Measurements from ENCODE around the gene TSPAN9. TPM values are rescaled to one million over a fixed set of nuclear protein-coding genes. Genes with fewer than 3 reads are reported as not detected.

TSPAN9 gene
- total RNA-seq, 1 experiment from 2014 or later: 13.2 TPM

- Histone ChIP-seq H3K4me3 (replicated peaks in 1 of 2; ENCODE audit: low read depth in 1 of 2, low read length in 2 of 2) (no peak overlapping the region), H3K4me2 (ENCODE audit: low read length) (no peak overlapping the region), H3K9me2 (ENCODE audit: insufficient read depth) (no peaks in the 10 kb centered on the region), H3K79me2 (ENCODE audit: insufficient read depth, low read length) (no peaks in the 10 kb centered on the region), H4K20me1 (ENCODE audit: insufficient read depth) (no peaks in the 10 kb centered on the region; the same call in 1 of the 2 replicates), H3K27ac (ENCODE audit: low read depth, low read length) (no peak overlapping the region), H3K9ac (ENCODE audit: low read length) (no peak overlapping the region), H3K36me3 (ENCODE audit: control insufficient read depth in 1 of 2, insufficient read depth in 2 of 2, low read length in 2 of 2) (no peaks in the 10 kb centered on the region), H3K4me1 (ENCODE audit: control insufficient read depth in 1 of 2, insufficient read depth in 2 of 2, low read length in 2 of 2) (peaks cover 4 to 6% of the 10 kb centered on the region in 2 experiments; a peak in 2 of 4 replicates), H2AFZ (ENCODE audit: low read depth, low read length, poor library complexity, severe bottlenecking) (no peak overlapping the region), H3K27me3 (ENCODE audit: insufficient read depth, low read length) (no peaks in the 10 kb centered on the region), H3K9me3 (ENCODE audit: control insufficient read depth in 1 of 2, insufficient read depth in 1 of 2, low read depth in 1 of 2, low read length in 2 of 2) (no peaks in the 10 kb centered on the region)
- RAD21 ChIA-PET (ENCODE audit: low non-redundant PET in 1 of 2, low total read pairs in 2 of 2, uncharacterized antibody in 2 of 2, unreplicated experiment in 2 of 2): no interaction called here
- CTCF ChIA-PET: interaction anchor here (1.5 kb wide), 1 partner anchor 142 kb away, joined by 5 read pairs; no protein-coding TSS in a partner anchor
- POLR2A ChIA-PET: no interaction called here
- DNase-seq (ENCODE audit: low read depth, low spot score) (no peak), ATAC-seq (no peak)
- TF ChIP-seq ELF1 (IDR thresholded peaks at IDR 0.05; ENCODE audit: borderline replicate concordance, low read depth): no peak
- no peak for TF ChIP-seq EZH2phosphoT487 (IDR thresholded peaks at IDR 0.05; ENCODE audit: borderline replicate concordance)
- TF ChIP-seq EZH2 (IDR thresholded peaks at IDR 0.05): no peak
- no peak for TF ChIP-seq FOSL1 (IDR thresholded peaks at IDR 0.05; ENCODE audit: low read depth)
- TF ChIP-seq REST (IDR thresholded peaks at IDR 0.05; ENCODE audit: low read depth): no peak
- no peak for TF ChIP-seq RAD21 (IDR thresholded peaks at IDR 0.05; ENCODE audit: low read depth)
- intact Hi-C loops (cut with micrococcal nuclease): loop anchor here (10.0 kb wide), 1 partner anchor 671 kb away; no protein-coding TSS in a partner anchor
- no TSS peak for BruUV-seq (replicated peaks)
Measured at GRCh38 chr12:3133405-3133783, 56.2 kb downstream of the TSPAN9 start.

DNA sequence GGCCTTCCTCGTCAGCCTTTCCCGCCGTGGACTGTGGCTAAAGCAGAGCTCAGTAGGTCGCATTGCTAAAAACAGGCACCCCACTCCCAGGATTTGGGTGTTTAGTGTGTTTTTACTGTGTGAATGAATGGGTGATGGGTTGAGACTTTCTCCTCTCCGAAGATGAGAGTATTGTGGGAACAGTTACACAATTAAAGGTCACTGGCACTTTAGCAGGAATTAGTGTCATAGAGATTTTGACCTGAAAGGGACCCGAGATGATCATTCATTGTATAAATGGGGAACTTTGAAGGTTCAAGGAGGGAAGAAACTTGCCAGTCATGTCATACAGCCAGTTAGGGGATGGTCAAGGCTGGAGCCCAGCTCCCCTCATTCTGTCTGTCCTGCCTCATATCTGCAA, 56.9 kb downstream of the TSPAN9 start:
- H3K9ac ChIP-seq (ENCODE audit: low read length): no peak overlapping the region
- POLR2A ChIA-PET: no interaction called here
- H2AFZ ChIP-seq (ENCODE audit: low read depth, low read length, poor library complexity, severe bottlenecking): no peak overlapping the region
- DNase-seq (ENCODE audit: low read depth, low spot score): no peak
- BruUV-seq (replicated peaks): no TSS peak
- no peaks in the 10 kb centered on the region for H3K79me2 ChIP-seq (ENCODE audit: insufficient read depth, low read length)
- no peak for ATAC-seq
- CTCF ChIA-PET: interaction anchor here (4.5 kb wide), 1 partner anchor 142 kb away, joined by 76 read pairs; no protein-coding TSS in a partner anchor
- no peaks in the 10 kb centered on the region for H3K36me3 ChIP-seq (ENCODE audit: control insufficient read depth in 1 of 2, insufficient read depth in 2 of 2, low read length in 2 of 2)
- H3K27me3 ChIP-seq (ENCODE audit: insufficient read depth, low read length): no peaks in the 10 kb centered on the region
- H3K4me1 ChIP-seq (ENCODE audit: control insufficient read depth in 1 of 2, insufficient read depth in 2 of 2, low read length in 2 of 2): peaks cover 4 to 6% of the 10 kb centered on the region in 2 experiments; a peak in 2 of 4 replicates
- TF ChIP-seq REST (IDR thresholded peaks at IDR 0.05; ENCODE audit: low read depth): no peak
- TF ChIP-seq ZFX (IDR thresholded peaks at IDR 0.05): no peak
- TF ChIP-seq EGR1 (IDR thresholded peaks at IDR 0.05; ENCODE audit: low read depth): no peak
- no peak for TF ChIP-seq EZH2phosphoT487 (IDR thresholded peaks at IDR 0.05; ENCODE audit: borderline replicate concordance)
- no peak for TF ChIP-seq ZBTB33 (IDR thresholded peaks at IDR 0.05; ENCODE audit: extremely low read depth, insufficient replicate concordance, low read length)
- H3K27ac ChIP-seq (ENCODE audit: low read depth, low read length): no peak overlapping the region
- no peaks in the 10 kb centered on the region for H3K9me2 ChIP-seq (ENCODE audit: insufficient read depth)
- no peaks in the 10 kb centered on the region for H3K9me3 ChIP-seq (ENCODE audit: control insufficient read depth in 1 of 2, insufficient read depth in 1 of 2, low read depth in 1 of 2, low read length in 2 of 2)
- intact Hi-C loops (cut with micrococcal nuclease): loop anchor here (10.0 kb wide), 1 partner anchor 671 kb away; no protein-coding TSS in a partner anchor
- RAD21 ChIA-PET (ENCODE audit: low non-redundant PET in 1 of 2, low total read pairs in 2 of 2, uncharacterized antibody in 2 of 2, unreplicated experiment in 2 of 2): no interaction called here
- no peaks in the 10 kb centered on the region; the same call in 1 of the 2 replicates for H4K20me1 ChIP-seq (ENCODE audit: insufficient read depth)
- no peak overlapping the region for H3K4me2 ChIP-seq (ENCODE audit: low read length)
- H3K4me3 ChIP-seq (replicated peaks in 1 of 2; ENCODE audit: low read depth in 1 of 2, low read length in 2 of 2): no peak overlapping the region

Measured in HCT116 (cell line).